Caco-2 (cell line): Measurements from ENCODE around the gene CRABP2. TPM values are rescaled to one million over a fixed set of nuclear protein-coding genes. Genes with fewer than 3 reads are reported as not detected.

ENCODE experiments used
- BruUV-seq: library from RNA; stranded (reverse); fragments of 400-500 nt; replicated peaks from 2 replicates; lab custom pipeline; 2021; lab: Mats Ljungman, UMichigan
- CTCF ChIA-PET: fragments of 300-600 bp; sonication (Branson Sonifier 250); formaldehyde crosslinking; loops from one replicate; lab custom pipeline; 2022; ENCODE audit warnings: antibody characterized with exemption; lab: Charles Lee
- POLR2A ChIA-PET: fragments of 300-600 bp; sonication (Branson Sonifier 250); formaldehyde crosslinking; loops from one replicate; lab custom pipeline; 2022; ENCODE audit warnings: antibody characterized with exemption; lab: Charles Lee
- DNase-seq, 2 experiments: peaks; one replicate each; pipeline versions ENCODE4 v3.0.0 to v3.0.0-alpha.2; 2020 to 2022
- H3K27me3 ChIP-seq: replicated peaks from 2 replicates; pipeline ENCODE4 v1.6.0; 2011; ENCODE audit warnings: low read length; ENCODE audit not compliant: control insufficient read depth, insufficient read depth
- H3K36me3 ChIP-seq: 2 replicates; pipeline ENCODE4 v1.5.1; 2011; ENCODE audit warnings: low read length; ENCODE audit not compliant: control insufficient read depth, insufficient read depth
- H3K4me1 ChIP-seq: fragments of 250-450 bp; sonication (Bioruptor Pico); 2 replicates; pipeline ENCODE4 v1.5.1; 2020; ENCODE audit warnings: mild to moderate bottlenecking
- H3K4me3 ChIP-seq: 2 replicates; pipeline ENCODE4 v1.5.1; 2011; ENCODE audit warnings: low read depth, mild to moderate bottlenecking, control low read depth, low read length
- H3K9me3 ChIP-seq: fragments of 250-450 bp; sonication (Bioruptor Pico); 2 replicates; pipeline ENCODE4 v1.5.1; 2020; ENCODE audit warnings: mild to moderate bottlenecking, moderate library complexity
- H3K27ac Mint-ChIP-seq: one replicate; pipeline ENCODE4 v1.8.0; 2022; ENCODE audit warnings: mixed read lengths; ENCODE audit not compliant: unreplicated experiment
- H3K27me3 Mint-ChIP-seq: one replicate; pipeline ENCODE4 v1.8.0; 2022; ENCODE audit warnings: mixed read lengths; ENCODE audit not compliant: insufficient read depth, unreplicated experiment
- H3K36me3 Mint-ChIP-seq: one replicate; pipeline ENCODE4 v1.8.0; 2022; ENCODE audit warnings: mild to moderate bottlenecking, mixed read lengths; ENCODE audit not compliant: insufficient read depth, unreplicated experiment
- H3K4me1 Mint-ChIP-seq: one replicate; pipeline ENCODE4 v1.8.0; 2022; ENCODE audit warnings: low read depth, mixed read lengths; ENCODE audit not compliant: unreplicated experiment
- H3K4me3 Mint-ChIP-seq: one replicate; pipeline ENCODE4 v1.8.0; 2022; ENCODE audit warnings: mild to moderate bottlenecking, moderate library complexity, mixed read lengths; ENCODE audit not compliant: unreplicated experiment
- H3K9me3 Mint-ChIP-seq: one replicate; pipeline ENCODE4 v1.8.0; 2022; ENCODE audit warnings: mixed read lengths; ENCODE audit not compliant: unreplicated experiment
- intact Hi-C: fragments of 100-400 bp; cut with micrococcal nuclease; formaldehyde crosslinking; loops from one replicate; pipeline ENCODE4 v1.10.0; 2022; ENCODE audit not compliant: unreplicated experiment
- total RNA-seq: library from RNA; stranded (reverse); gene quantifications from 2 replicates; pipeline ENCODE4 v1.2.3, GENCODE V29; 2022
- TF ChIP-seq, protein P1 (sequence below), 2 experiments: fragments of 200-600 bp in 1 of 2; IDR thresholded peaks; 1 replicate in 1 of 2; 2 replicates in 1 of 2; pipeline versions ENCODE4 v1.5.1 to v1.8.0; 2011 to 2022; ENCODE audit warnings: antibody characterized with exemption in 1 of 2, control low read depth in 1 of 2, inconsistent platforms in 1 of 2, low read depth in 1 of 2, low read length in 1 of 2, mild to moderate bottlenecking in 1 of 2, moderate library complexity in 1 of 2; ENCODE audit not compliant: insufficient read depth in 1 of 2, severe bottlenecking in 1 of 2, unreplicated experiment in 1 of 2

CRABP2 gene
- total RNA-seq, 1 experiment from 2014 or later = 27.1 TPM

DNA sequence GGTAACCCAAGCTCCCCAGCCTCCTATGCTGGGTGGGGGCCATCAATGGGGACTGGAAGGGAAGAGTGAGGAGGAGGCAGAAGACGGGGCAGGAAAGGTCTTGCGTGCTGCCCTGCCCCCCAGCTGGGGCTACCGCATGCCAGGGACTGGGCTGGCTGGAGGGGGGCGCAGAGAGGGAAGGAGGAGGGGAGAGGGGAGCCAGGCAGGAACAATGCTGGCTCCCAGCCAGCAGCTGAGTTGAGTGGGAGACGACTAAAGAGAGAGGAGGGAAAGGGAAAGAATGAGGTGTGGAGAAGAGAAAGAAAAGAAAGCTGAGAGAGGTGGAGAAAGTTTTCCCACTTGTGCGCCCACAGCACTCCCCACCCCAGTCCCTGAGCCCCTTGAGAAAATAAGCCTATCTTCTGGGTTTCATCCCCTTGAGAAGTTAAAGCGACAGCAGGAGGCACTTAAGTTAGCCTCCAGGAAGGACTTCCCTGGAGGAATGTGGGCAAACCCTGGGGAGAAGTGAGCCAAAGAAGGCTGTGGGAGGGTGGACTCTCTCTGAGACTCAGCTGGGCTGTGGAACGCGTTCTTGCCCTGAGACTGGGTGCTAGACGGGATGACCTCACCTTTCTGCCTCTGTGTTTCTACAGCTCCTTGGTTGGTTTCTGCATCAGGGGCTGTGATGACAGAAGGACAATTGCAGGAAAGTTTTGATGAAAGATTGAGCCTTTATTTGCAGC, 15.3 kb downstream of the CRABP2 start:
- no peak for DNase-seq
- Mint-ChIP-seq H3K4me1 (peaks cover 23% of the 10 kb centered on the region), H3K27me3 (no peaks in the 10 kb centered on the region), H3K36me3 (peaks cover 4% of the 10 kb centered on the region), H3K9me3 (no peaks in the 10 kb centered on the region), H3K27ac (peak overlapping the region; percentile 8), H3K4me3 (peak overlapping the region; percentile 56)
- Histone ChIP-seq H3K4me3 (peak overlapping the region; percentile 16; the same call in 1 of the 2 replicates), H3K4me1 (peaks cover 49% of the 10 kb centered on the region), H3K27me3 (no peaks in the 10 kb centered on the region), H3K9me3 (no peaks in the 10 kb centered on the region), H3K36me3 (no peaks in the 10 kb centered on the region)
- intact Hi-C loops = loop anchor here (1.0 to 2.0 kb wide), 6 partner anchors 16 to 237 kb away; partner anchors contain the start of genes NTRK1 and PRCC
- ChIA-PET POLR2A (interaction anchor here (0.7 to 2.7 kb wide), 6 partner anchors 13 to 62 kb away, joined by 3 to 26 read pairs (median 12); partner anchors contain the start of genes CRABP2, HDGF, ISG20L2 and METTL25B), CTCF (interaction anchor here (0.5 to 5.2 kb wide), 40 partner anchors 9 to 630 kb away, joined by 3 to 262 read pairs (median 6); partner anchors contain the start of genes CRABP2, HAPLN2, HDGF and INSRR)
- TF ChIP-seq, protein P1, sequence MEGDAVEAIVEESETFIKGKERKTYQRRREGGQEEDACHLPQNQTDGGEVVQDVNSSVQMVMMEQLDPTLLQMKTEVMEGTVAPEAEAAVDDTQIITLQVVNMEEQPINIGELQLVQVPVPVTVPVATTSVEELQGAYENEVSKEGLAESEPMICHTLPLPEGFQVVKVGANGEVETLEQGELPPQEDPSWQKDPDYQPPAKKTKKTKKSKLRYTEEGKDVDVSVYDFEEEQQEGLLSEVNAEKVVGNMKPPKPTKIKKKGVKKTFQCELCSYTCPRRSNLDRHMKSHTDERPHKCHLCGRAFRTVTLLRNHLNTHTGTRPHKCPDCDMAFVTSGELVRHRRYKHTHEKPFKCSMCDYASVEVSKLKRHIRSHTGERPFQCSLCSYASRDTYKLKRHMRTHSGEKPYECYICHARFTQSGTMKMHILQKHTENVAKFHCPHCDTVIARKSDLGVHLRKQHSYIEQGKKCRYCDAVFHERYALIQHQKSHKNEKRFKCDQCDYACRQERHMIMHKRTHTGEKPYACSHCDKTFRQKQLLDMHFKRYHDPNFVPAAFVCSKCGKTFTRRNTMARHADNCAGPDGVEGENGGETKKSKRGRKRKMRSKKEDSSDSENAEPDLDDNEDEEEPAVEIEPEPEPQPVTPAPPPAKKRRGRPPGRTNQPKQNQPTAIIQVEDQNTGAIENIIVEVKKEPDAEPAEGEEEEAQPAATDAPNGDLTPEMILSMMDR (IDR thresholded peaks at IDR 0.05; ENCODE audit: insufficient read depth in 1 of 2, low read depth in 1 of 2, low read length in 1 of 2, severe bottlenecking in 1 of 2, unreplicated experiment in 1 of 2) = no peak
- BruUV-seq = no TSS peak

DNA sequence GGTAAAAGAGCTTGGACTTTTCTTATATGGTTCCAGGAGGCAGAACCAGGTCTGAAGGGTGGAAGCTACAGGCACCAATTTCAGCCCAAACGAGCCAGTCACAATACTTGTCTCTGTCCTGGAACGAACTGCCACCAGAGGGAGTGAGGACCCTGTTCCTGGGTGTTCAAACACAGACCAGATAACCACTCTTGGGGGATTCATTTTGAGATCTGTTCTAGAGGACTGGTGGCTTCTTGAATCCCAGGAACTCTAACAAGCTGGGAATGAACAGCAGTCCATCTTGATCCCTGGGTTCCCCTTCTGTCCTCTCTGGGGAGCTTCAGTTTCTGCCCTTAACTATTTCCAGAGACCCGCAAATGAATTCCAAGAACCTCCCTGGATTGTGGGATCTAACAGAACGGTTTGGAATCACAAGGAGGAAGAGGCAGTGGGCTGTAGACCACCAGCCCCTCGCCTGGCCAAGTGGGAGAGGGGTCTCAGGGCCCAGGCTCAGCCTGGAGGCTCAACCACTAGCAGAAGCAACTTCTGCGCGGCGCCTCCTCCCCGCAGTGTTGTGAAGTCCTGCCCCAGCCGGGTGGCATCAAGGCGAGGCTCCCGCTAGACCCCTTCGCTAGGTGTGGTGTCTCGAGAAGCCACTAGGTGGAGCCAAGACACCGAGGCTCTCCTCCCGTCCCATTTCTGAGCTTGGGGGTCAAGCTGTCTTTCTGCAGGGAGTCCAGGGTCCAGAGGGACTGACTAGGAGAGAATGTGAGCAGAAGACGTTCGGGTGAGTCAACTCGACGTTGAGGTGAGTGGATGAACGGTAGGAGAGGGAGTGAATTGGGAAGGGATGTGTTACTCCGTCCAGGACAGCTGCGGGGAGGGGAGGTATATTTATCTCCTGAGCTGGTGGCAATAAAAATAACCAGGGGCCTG, 16.1 kb downstream of the CRABP2 start:
- peaks cover 23% of the 10 kb centered on the region for H3K4me1 Mint-ChIP-seq
- no TSS peak for BruUV-seq
- peak overlapping the region; percentile 16 for H3K4me3 ChIP-seq

More for the DNA sequence above, 16.1 kb downstream of the CRABP2 start:
- CTCF ChIA-PET = interaction anchor here (0.5 to 5.2 kb wide), 42 partner anchors 8 to 1365 kb away, joined by 3 to 262 read pairs (median 6); partner anchors contain the start of genes CRABP2, HAPLN2, HDGF and INSRR
- Mint-ChIP-seq H3K27ac (peak overlapping the region; percentile 8), H3K27me3 (no peaks in the 10 kb centered on the region), H3K9me3 (no peaks in the 10 kb centered on the region), H3K36me3 (peaks cover 4% of the 10 kb centered on the region), H3K4me3 (peak overlapping the region; percentile 56)
- Histone ChIP-seq H3K4me1 (peaks cover 46% of the 10 kb centered on the region), H3K27me3 (no peaks in the 10 kb centered on the region), H3K36me3 (no peaks in the 10 kb centered on the region), H3K9me3 (no peaks in the 10 kb centered on the region)
- TF ChIP-seq, protein P1 (IDR thresholded peaks at IDR 0.05; ENCODE audit: insufficient read depth in 1 of 2, low read depth in 1 of 2, low read length in 1 of 2, severe bottlenecking in 1 of 2, unreplicated experiment in 1 of 2) = peak; percentile 87 to 89
- DNase-seq = peak; percentile 90 to 92
- POLR2A ChIA-PET = interaction anchor here (0.6 to 2.7 kb wide), 7 partner anchors 12 to 63 kb away, joined by 3 to 26 read pairs (median 4); partner anchors contain the start of genes CRABP2, HDGF, ISG20L2 and METTL25B
- intact Hi-C loops = loop anchor here (1.0 to 2.0 kb wide), 6 partner anchors 17 to 238 kb away; partner anchors contain the start of genes NTRK1 and PRCC
